H9 (cell line): Measurements from ENCODE around the gene CDKAL1. TPM values are rescaled to one million over a fixed set of nuclear protein-coding genes. Genes with fewer than 3 reads are reported as not detected.

Experiments
- DNase-seq: peaks from one replicate; pipeline ENCODE4 v3.0.0-alpha.2; 2017
- H2AFZ ChIP-seq: one replicate; pipeline ENCODE4 v1.6.1; 2013; ENCODE audit warnings: mild to moderate bottlenecking, low read length, control low read depth, moderate library complexity
- H2AK5ac ChIP-seq: 2 replicates; pipeline ENCODE4 v1.6.1; 2013; ENCODE audit warnings: low read length, control low read depth, mixed read lengths; ENCODE audit not compliant: insufficient read length
- H2BK120ac ChIP-seq: one replicate; pipeline ENCODE4 v1.6.1; 2013; ENCODE audit warnings: low read depth, mild to moderate bottlenecking, low read length, control low read depth, inconsistent platforms; ENCODE audit not compliant: poor library complexity, severe bottlenecking
- H2BK12ac ChIP-seq: 2 replicates; pipeline ENCODE4 v1.6.1; 2013; ENCODE audit warnings: low read length, control low read depth, mixed read lengths, low read depth; ENCODE audit not compliant: insufficient read length
- H2BK15ac ChIP-seq: 2 replicates; pipeline ENCODE4 v1.6.1; 2013; ENCODE audit warnings: low read depth, low read length, control low read depth
- H2BK20ac ChIP-seq: one replicate; pipeline ENCODE4 v1.6.1; 2013; ENCODE audit warnings: low read depth, mild to moderate bottlenecking, low read length, control low read depth, inconsistent platforms; ENCODE audit not compliant: poor library complexity, severe bottlenecking
- H2BK5ac ChIP-seq: 2 replicates; pipeline ENCODE4 v1.6.1; 2013; ENCODE audit warnings: low read length, control low read depth, mixed read lengths; ENCODE audit not compliant: insufficient read length
- H3K14ac ChIP-seq: 2 replicates; pipeline ENCODE4 v1.6.1; 2013; ENCODE audit warnings: low read length, control low read depth; ENCODE audit not compliant: insufficient read depth
- H3K18ac ChIP-seq: 2 replicates; pipeline ENCODE4 v1.6.1; 2013; ENCODE audit warnings: low read depth, mild to moderate bottlenecking, mixed read lengths, low read length, control low read depth; ENCODE audit not compliant: insufficient read length
- H3K23ac ChIP-seq: 2 replicates; pipeline ENCODE4 v1.6.1; 2013; ENCODE audit warnings: low read length, control low read depth, mixed read lengths, low read depth; ENCODE audit not compliant: insufficient read length
- H3K23me2 ChIP-seq: 2 replicates; pipeline ENCODE4 v1.6.1; 2013; ENCODE audit warnings: low read depth, mild to moderate bottlenecking, mixed read lengths, low read length, control low read depth; ENCODE audit not compliant: insufficient read length, poor library complexity, severe bottlenecking
- H3K27ac ChIP-seq: 2 replicates; pipeline ENCODE4 v1.5.1; 2013; ENCODE audit warnings: low read length, control low read depth, mixed read lengths, low read depth; ENCODE audit not compliant: insufficient read length
- H3K27me3 ChIP-seq: 2 replicates; pipeline ENCODE4 v1.6.1; 2013; ENCODE audit warnings: low read length, control low read depth, inconsistent platforms; ENCODE audit not compliant: insufficient read depth
- H3K4ac ChIP-seq: 2 replicates; pipeline ENCODE4 v1.6.1; 2013; ENCODE audit warnings: low read depth, mild to moderate bottlenecking, control low read depth, inconsistent platforms, low read length, moderate library complexity
- H3K4me1 ChIP-seq: 2 replicates; pipeline ENCODE4 v1.6.1; 2013; ENCODE audit warnings: low read length, control low read depth, inconsistent platforms; ENCODE audit not compliant: insufficient read depth
- H3K4me2 ChIP-seq: 2 replicates; pipeline ENCODE4 v1.6.1; 2013; ENCODE audit warnings: low read length, control low read depth, mixed read lengths; ENCODE audit not compliant: insufficient read length, insufficient read depth
- H3K56ac ChIP-seq: 2 replicates; pipeline ENCODE4 v1.6.1; 2013; ENCODE audit warnings: low read depth, mild to moderate bottlenecking, mixed read lengths, low read length, control low read depth; ENCODE audit not compliant: insufficient read length
- H3K79me1 ChIP-seq: 2 replicates; pipeline ENCODE4 v1.6.1; 2013; ENCODE audit warnings: low read depth, mild to moderate bottlenecking, moderate library complexity, low read length, control low read depth, inconsistent platforms; ENCODE audit not compliant: insufficient read depth, poor library complexity, severe bottlenecking
- H3K79me2 ChIP-seq: 2 replicates; pipeline ENCODE4 v1.6.1; 2013; ENCODE audit warnings: low read length, control low read depth, inconsistent platforms; ENCODE audit not compliant: insufficient read depth
- H3K9ac ChIP-seq: 2 replicates; pipeline ENCODE4 v1.6.1; 2013; ENCODE audit warnings: low read length, control low read depth, mixed read lengths; ENCODE audit not compliant: insufficient read length; ENCODE audit errors: extremely low read depth
- H3K9me3 ChIP-seq: one replicate; pipeline ENCODE4 v1.6.1; 2013; ENCODE audit warnings: low read depth, low read length, inconsistent platforms; ENCODE audit not compliant: control insufficient read depth
- H3T11ph ChIP-seq: one replicate; pipeline ENCODE4 v1.6.1; 2013; ENCODE audit warnings: mild to moderate bottlenecking, low read length, control low read depth, inconsistent platforms
- H4K20me1 ChIP-seq: one replicate; pipeline ENCODE4 v1.6.1; 2013; ENCODE audit not compliant: control insufficient read depth, insufficient read length, insufficient read depth
- H4K5ac ChIP-seq: 2 replicates; pipeline ENCODE4 v1.6.1; 2013; ENCODE audit warnings: low read depth, mild to moderate bottlenecking, mixed read lengths, low read length, control low read depth; ENCODE audit not compliant: insufficient read length
- H4K8ac ChIP-seq: replicated peaks from 2 replicates; pipeline ENCODE4 v1.6.1; 2013; ENCODE audit warnings: low read length, control low read depth, mixed read lengths, low read depth; ENCODE audit not compliant: insufficient read length
- H4K91ac ChIP-seq: 2 replicates; pipeline ENCODE4 v1.6.1; 2013; ENCODE audit warnings: low read depth, mild to moderate bottlenecking, moderate library complexity, mixed read lengths, low read length, control low read depth; ENCODE audit not compliant: insufficient read length
- H3K27ac Mint-ChIP-seq, 3 experiments: 2 replicates in 2 of 3; 3 replicates in 1 of 3; pipeline ENCODE4 v1.8.0; 2020 to 2021; ENCODE audit warnings: mixed read lengths in 3 of 3, mild to moderate bottlenecking in 1 of 3, moderate library complexity in 1 of 3
- H3K27me3 Mint-ChIP-seq: 2 replicates; pipeline ENCODE4 v1.8.0; 2021; ENCODE audit warnings: low read depth, mild to moderate bottlenecking, moderate library complexity, mixed read lengths
- H3K36me3 Mint-ChIP-seq, 3 experiments: 2 replicates in 2 of 3; 3 replicates in 1 of 3; pipeline ENCODE4 v1.8.0; 2020 to 2021; ENCODE audit warnings: low read depth in 3 of 3, mixed read lengths in 3 of 3; ENCODE audit not compliant: insufficient read depth in 1 of 3
- H3K4me1 Mint-ChIP-seq, 2 experiments: 2 replicates each; pipeline ENCODE4 v1.8.0; 2020; ENCODE audit warnings: mixed read lengths in 2 of 2
- H3K4me3 Mint-ChIP-seq, 2 experiments: 2 replicates in 1 of 2; 3 replicates in 1 of 2; pipeline ENCODE4 v1.8.0; 2020 to 2021; ENCODE audit warnings: mild to moderate bottlenecking in 2 of 2, mixed read lengths in 2 of 2, moderate library complexity in 1 of 2
- H3K9me3 Mint-ChIP-seq, 2 experiments: 2 replicates in 1 of 2; 3 replicates in 1 of 2; pipeline ENCODE4 v1.8.0; 2020; ENCODE audit warnings: mild to moderate bottlenecking in 2 of 2, mixed read lengths in 2 of 2, moderate library complexity in 1 of 2
- WGBS: extraction: QIAGEN DNeasy Blood & Tissue Kit; methylation state at CpG from one replicate; pipeline ENCODE4 v1.1.7; 2013; ENCODE audit warnings: missing lambda C conversion rate, low lambda C conversion rate, mixed read lengths; ENCODE audit not compliant: insufficient read length; ENCODE audit errors: extremely low coverage; 5-methylcytosine and 5-hydroxymethylcytosine counted together
- total RNA-seq: library from RNA; stranded (reverse); gene quantifications from 2 replicates; pipeline ENCODE4 v1.2.1, GENCODE V29; 2021
- TF ChIP-seq, protein P1 (sequence below): fragments of 200-600 bp; sonication (generic); conservative IDR thresholded peaks from 3 replicates; pipeline ENCODE4 v1.8.0; 2021; ENCODE audit warnings: antibody characterized with exemption, mild to moderate bottlenecking

CDKAL1 gene
- total RNA-seq, 1 experiment from 2014 or later = 23.0 TPM

DNA sequence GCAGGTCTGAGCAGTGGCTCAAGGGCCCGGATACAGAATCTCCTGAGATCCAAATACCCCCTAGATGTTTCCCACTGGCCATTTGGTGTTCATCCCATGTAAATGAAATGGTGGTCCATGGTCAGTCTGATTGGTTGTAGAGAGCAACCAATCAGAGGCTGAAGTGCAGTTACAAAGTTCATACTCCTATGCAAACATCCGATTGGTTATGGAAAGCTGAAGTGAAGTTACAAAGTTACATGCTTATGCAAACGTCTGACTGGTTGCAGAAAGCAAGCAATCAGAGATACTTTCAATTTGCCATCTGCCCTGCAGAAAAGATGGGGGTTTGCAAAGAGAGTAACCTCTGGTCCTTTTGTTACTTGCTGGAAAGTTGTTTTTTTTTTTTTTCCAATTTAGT lies 313.6 kb downstream of the CDKAL1 start:
- Histone ChIP-seq H3K27me3 (no peaks in the 10 kb centered on the region), H4K20me1 (no peaks in the 10 kb centered on the region), H3K79me2 (no peaks in the 10 kb centered on the region), H2AK5ac (no peak overlapping the region), H3K14ac (peak overlapping the region; percentile 57; the same call in 1 of the 2 replicates), H2BK12ac (no peak overlapping the region), H2AFZ (no peak overlapping the region), H3K4ac (no peak overlapping the region), H3K9me3 (no peaks in the 10 kb centered on the region), H3T11ph (no peak overlapping the region), H2BK5ac (no peak overlapping the region), H3K79me1 (no peaks in the 10 kb centered on the region), H3K4me2 (no peak overlapping the region), H2BK15ac (no peak overlapping the region), H3K27ac (no peak overlapping the region), H3K56ac (no peak overlapping the region), H4K8ac (no peak overlapping the region), H2BK120ac (no peak overlapping the region), H3K18ac (no peak overlapping the region), H3K23ac (no peak overlapping the region), H2BK20ac (no peak overlapping the region), H3K4me1 (peaks cover 2% of the 10 kb centered on the region), H3K23me2 (no peaks in the 10 kb centered on the region), H4K5ac (no peak overlapping the region), H4K91ac (no peak overlapping the region), H3K9ac (no peak overlapping the region)
- Mint-ChIP-seq H3K4me1 (peaks cover 3 to 6% of the 10 kb centered on the region in 2 experiments; a peak in 2 of 4 replicates), H3K27me3 (no peaks in the 10 kb centered on the region), H3K36me3 (no peaks in the 10 kb centered on the region; a peak in 2 of 7 replicates), H3K4me3 (no peak overlapping the region), H3K27ac (peak overlapping the region in 2 of 3 experiments; percentile 4 to 33; a peak in 3 of 7 replicates), H3K9me3 (no peaks in the 10 kb centered on the region)
- TF ChIP-seq, protein P1, sequence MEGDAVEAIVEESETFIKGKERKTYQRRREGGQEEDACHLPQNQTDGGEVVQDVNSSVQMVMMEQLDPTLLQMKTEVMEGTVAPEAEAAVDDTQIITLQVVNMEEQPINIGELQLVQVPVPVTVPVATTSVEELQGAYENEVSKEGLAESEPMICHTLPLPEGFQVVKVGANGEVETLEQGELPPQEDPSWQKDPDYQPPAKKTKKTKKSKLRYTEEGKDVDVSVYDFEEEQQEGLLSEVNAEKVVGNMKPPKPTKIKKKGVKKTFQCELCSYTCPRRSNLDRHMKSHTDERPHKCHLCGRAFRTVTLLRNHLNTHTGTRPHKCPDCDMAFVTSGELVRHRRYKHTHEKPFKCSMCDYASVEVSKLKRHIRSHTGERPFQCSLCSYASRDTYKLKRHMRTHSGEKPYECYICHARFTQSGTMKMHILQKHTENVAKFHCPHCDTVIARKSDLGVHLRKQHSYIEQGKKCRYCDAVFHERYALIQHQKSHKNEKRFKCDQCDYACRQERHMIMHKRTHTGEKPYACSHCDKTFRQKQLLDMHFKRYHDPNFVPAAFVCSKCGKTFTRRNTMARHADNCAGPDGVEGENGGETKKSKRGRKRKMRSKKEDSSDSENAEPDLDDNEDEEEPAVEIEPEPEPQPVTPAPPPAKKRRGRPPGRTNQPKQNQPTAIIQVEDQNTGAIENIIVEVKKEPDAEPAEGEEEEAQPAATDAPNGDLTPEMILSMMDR = no peak
- no CpG with 5 or more reads among the region's 3 CpGs for WGBS
- no peak for DNase-seq
